IPS-18c (cell line): ENCODE measurements around the gene THRA.
A peak's percentile ranks its signal among the peaks of the same experiment; 100 is the strongest.

ENCODE experiments used
- H3K4me3 ChIP-seq: 2 replicates; pipeline ENCODE4 v1.7.0; 2013; ENCODE audit warnings: low read depth, mild to moderate bottlenecking, low read length, moderate library complexity; ENCODE audit not compliant: insufficient read depth
- H3K9me3 ChIP-seq: one replicate; pipeline ENCODE4 v1.6.1; 2013; ENCODE audit warnings: mild to moderate bottlenecking, low read length, moderate library complexity; ENCODE audit not compliant: control insufficient read depth, insufficient read depth

The THRA gene, protein sequence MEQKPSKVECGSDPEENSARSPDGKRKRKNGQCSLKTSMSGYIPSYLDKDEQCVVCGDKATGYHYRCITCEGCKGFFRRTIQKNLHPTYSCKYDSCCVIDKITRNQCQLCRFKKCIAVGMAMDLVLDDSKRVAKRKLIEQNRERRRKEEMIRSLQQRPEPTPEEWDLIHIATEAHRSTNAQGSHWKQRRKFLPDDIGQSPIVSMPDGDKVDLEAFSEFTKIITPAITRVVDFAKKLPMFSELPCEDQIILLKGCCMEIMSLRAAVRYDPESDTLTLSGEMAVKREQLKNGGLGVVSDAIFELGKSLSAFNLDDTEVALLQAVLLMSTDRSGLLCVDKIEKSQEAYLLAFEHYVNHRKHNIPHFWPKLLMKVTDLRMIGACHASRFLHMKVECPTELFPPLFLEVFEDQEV

DNA sequence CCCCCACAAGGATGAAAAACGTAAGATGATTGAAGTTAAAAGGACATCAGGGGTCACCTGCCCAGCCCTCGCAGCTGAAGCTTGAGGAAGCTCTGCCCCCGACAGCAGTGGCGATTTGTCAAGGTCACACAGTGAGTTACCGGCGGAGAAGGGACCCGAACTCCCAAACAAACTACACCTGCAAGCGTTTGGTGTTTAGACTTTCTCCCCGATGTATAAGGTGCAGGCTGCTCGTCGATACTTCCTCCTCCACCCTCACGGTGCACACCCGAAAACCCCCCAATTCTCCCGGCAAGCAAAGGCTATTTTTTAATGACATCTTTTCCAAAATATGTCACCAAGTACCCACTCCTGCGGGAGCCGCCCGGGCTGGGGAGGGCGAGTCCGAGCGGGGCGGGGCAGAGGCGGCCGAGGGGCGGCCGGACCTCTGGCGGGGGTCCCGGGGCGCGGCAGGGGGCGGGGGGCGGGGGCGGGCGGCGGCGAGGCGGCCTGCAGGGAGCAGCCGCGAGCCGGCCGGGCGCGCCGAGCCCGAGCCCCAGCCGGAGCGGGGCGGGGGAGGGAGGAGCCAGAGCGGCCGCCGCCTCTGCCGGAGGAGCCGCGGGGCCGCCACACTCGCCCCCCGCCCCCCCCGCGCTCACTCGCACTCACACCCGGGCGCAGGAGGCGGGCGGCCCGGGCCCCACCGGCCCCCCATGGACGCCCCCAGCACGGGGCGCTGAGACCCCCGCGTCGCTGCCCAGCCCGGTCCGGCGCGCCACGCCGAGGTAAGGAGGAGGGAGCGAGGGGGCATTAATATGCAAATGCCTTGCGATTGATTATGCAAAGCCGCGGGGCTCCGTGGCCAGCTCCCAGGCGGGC is at the start of gene THRA:
THRA (plus strand) TSS at position 637 of the 858 bp plus-strand sequence. CDS start 11,524 bp downstream, outside the sequence.
- Histone ChIP-seq H3K9me3 (no peaks in the 10 kb centered on the region), H3K4me3 (peak within 1 kb of the TSS; percentile 82)

DNA sequence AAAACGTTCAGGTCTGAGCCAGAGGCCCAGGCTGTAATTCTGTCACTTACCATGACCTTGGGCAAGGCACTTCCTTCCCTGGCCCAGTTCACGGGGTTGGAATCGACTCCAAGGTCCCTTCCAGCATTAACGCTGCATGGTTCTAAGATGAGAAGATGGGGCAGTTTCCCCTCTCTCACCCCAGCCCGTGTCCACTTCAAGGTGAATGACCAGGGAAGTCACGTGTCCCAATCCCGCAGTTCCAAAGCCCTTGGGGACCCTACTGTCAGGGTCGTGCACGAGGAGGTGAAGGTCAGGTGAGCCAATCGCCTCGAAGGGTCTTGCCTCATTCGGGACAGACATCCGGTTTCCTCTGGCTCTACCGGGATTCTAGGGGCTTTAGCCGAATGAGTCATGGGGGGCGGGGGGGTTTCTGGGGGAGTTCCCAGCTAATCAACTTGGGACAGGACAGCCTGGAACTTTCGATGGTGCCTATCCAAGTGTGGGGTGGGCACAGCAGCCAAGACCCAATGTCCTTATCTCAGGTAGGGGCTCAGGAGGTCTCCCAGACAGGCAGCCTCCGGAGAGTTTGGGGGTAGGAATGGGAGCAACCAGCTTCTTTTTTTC is 48.3 kb upstream of the THRA start:
- no peak overlapping the region for H3K4me3 ChIP-seq
- H3K9me3 ChIP-seq: no peaks in the 10 kb centered on the region

DNA sequence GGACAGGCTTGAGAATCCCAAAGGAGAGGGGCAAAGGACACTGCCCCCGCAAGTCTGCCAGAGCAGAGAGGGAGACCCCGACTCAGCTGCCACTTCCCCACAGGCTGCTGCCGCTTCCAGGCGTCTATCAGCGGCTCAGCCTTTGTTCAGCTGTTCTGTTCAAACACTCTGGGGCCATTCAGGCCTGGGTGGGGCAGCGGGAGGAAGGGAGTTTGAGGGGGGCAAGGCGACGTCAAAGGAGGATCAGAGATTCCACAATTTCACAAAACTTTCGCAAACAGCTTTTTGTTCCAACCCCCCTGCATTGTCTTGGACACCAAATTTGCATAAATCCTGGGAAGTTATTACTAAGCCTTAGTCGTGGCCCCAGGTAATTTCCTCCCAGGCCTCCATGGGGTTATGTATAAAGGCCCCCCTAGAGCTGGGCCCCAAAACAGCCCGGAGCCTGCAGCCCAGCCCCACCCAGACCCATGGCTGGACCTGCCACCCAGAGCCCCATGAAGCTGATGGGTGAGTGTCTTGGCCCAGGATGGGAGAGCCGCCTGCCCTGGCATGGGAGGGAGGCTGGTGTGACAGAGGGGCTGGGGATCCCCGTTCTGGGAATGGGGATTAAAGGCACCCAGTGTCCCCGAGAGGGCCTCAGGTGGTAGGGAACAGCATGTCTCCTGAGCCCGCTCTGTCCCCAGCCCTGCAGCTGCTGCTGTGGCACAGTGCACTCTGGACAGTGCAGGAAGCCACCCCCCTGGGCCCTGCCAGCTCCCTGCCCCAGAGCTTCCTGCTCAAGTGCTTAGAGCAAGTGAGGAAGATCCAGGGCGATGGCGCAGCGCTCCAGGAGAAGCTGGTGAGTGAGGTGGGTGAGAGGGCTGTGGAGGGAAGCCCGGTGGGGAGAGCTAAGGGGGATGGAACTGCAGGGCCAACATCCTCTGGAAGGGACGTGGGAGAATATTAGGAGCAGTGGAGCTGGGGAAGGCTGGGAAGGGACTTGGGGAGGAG is 47.5 kb upstream of the THRA start, which contains the start of gene CSF3:
CSF3 (plus strand) TSS at position 436 of the 993 bp plus-strand sequence; CDS start at position 471, 35 bp downstream.
- Histone ChIP-seq H3K4me3 (no peak within 1 kb of the TSS), H3K9me3 (no peaks in the 10 kb centered on the region)

DNA sequence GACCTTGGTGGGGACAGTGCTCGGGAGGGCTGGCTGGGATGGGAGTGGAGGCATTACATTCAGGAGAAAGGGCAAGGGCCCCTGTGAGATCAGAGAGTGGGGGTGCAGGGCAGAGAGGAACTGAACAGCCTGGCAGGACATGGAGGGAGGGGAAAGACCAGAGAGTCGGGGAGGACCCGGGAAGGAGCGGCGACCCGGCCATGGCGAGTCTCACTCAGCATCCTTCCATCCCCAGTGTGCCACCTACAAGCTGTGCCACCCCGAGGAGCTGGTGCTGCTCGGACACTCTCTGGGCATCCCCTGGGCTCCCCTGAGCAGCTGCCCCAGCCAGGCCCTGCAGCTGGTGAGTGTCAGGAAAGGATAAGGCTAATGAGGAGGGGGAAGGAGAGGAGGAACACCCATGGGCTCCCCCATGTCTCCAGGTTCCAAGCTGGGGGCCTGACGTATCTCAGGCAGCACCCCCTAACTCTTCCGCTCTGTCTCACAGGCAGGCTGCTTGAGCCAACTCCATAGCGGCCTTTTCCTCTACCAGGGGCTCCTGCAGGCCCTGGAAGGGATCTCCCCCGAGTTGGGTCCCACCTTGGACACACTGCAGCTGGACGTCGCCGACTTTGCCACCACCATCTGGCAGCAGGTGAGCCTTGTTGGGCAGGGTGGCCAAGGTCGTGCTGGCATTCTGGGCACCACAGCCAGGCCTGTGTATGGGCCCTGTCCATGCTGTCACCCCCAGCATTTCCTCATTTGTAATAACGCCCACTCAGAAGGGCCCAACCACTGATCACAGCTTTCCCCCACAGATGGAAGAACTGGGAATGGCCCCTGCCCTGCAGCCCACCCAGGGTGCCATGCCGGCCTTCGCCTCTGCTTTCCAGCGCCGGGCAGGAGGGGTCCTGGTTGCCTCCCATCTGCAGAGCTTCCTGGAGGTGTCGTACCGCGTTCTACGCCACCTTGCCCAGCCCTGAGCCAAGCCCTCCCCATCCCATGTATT is 46.5 kb upstream of the THRA start:
- Histone ChIP-seq H3K4me3 (no peak overlapping the region), H3K9me3 (no peaks in the 10 kb centered on the region)

DNA sequence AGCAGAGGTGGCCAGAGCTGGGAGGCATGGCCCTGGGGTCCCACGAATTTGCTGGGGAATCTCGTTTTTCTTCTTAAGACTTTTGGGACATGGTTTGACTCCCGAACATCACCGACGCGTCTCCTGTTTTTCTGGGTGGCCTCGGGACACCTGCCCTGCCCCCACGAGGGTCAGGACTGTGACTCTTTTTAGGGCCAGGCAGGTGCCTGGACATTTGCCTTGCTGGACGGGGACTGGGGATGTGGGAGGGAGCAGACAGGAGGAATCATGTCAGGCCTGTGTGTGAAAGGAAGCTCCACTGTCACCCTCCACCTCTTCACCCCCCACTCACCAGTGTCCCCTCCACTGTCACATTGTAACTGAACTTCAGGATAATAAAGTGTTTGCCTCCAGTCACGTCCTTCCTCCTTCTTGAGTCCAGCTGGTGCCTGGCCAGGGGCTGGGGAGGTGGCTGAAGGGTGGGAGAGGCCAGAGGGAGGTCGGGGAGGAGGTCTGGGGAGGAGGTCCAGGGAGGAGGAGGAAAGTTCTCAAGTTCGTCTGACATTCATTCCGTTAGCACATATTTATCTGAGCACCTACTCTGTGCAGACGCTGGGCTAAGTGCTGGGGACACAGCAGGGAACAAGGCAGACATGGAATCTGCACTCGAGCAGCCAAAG is 45.2 kb upstream of the THRA start:
- H3K4me3 ChIP-seq: no peak overlapping the region

DNA sequence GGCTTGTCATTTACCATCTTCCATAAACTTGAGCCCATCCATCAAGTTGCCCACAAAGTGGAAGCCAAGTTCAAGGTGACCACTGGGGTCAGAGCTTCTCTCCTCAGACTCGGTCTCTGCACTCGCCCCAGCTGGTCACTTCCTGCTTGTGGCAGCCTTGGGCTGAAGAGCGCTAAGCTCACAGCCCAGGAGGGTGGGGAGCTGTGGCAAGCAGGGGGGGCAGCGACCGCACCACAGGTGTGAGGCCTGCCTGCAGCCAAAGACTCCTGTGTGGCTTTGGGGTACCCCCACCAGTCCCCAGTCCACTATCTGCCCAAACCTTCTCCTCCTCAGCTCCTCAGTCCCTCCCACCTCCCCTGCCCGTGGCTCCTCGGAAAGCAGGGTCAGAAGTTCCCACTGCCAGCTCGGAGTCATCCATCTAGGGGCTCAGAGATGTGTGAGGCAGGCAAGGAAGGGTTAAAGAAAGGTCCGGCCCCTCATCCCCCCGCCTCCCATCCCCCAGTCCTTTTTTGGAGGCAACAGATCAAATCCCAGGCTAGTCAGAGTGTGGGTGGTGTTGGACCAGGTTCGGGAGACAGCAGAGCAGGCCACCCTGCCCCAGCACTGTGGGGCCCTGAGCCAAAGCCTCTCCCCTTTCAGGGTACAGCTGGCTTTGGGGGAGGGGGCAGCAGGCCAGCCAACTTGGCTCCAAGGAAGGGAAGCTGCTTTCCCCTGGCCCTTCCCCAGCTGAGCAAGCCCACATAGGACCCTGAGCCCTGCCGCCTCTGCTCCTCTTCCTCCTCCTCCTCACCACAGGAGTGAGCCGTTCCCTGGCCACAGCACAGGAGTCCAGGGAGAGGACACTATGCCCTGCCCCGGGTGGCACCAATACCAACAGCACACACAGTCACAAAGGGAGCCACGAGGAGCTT is 44.3 kb upstream of the THRA start:
- Histone ChIP-seq H3K4me3 (peak overlapping the region; percentile 15; the same call in 1 of the 2 replicates), H3K9me3 (no peaks in the 10 kb centered on the region)

More for the DNA sequence above, 45.2 kb upstream of the THRA start:
- H3K9me3 ChIP-seq: no peaks in the 10 kb centered on the region

DNA sequence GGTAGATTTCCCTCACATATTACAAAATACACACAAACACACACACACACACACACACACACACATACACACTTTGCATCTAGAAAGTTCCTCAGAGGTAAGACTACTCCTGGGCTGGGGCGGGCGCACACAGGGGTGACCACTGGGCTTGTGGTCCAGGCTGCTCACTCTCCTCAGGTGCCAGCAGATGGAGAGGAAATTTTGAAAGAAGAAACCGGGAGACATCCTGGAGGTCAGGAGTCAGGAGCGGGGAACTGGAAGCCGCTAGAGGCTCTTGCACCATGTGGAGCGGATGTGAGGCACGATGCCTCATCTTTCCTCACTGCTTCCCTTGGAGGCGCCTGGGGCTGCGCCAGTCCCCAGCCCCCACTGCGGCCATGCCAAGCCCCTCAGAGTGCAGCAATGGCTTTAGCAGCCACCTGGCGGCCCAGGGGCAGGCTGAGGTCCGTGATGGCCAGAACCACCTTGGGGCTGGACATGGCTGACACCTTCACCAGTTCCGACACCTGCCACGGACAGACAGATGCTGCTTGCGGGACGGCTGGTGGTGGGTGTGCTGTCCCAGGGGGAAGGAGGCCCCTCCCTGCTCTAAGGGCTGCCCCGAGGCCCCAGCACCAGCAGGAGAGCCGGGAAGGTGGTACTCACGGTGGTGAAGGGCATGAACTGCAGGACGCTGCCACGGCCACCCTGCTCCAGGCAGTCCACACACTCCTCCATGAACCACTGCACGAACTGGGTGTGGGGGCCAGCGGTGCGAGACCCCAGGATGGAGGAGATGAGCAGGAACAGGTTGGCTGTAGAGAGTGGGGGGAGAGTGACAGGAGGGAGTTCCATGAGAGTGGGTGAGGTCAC is 43.4 kb upstream of the THRA start:
- no peak overlapping the region for H3K4me3 ChIP-seq

DNA sequence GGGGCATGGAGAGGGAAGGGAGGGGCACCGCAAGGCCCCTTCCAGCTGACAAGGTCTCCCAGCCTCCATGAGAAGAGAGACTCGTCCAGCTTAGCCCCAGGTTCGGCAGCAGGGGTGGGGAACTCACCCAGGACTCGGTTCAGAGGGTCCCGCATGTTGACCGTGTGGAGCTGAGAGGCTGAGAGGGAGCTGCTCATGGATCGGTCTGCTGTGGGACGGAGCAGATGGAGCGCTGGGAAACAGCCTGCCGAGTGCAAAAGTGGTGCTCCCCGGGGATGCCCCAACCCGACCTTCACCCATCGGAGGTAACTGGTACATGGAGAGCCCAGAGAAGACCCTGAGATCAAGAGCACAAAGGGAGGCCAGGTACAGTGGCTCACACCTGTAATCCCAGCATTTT is 42.6 kb upstream of the THRA start:
- no peak overlapping the region for H3K4me3 ChIP-seq
- H3K9me3 ChIP-seq: no peaks in the 10 kb centered on the region

More for the DNA sequence above, 43.4 kb upstream of the THRA start:
- H3K9me3 ChIP-seq: no peaks in the 10 kb centered on the region

DNA sequence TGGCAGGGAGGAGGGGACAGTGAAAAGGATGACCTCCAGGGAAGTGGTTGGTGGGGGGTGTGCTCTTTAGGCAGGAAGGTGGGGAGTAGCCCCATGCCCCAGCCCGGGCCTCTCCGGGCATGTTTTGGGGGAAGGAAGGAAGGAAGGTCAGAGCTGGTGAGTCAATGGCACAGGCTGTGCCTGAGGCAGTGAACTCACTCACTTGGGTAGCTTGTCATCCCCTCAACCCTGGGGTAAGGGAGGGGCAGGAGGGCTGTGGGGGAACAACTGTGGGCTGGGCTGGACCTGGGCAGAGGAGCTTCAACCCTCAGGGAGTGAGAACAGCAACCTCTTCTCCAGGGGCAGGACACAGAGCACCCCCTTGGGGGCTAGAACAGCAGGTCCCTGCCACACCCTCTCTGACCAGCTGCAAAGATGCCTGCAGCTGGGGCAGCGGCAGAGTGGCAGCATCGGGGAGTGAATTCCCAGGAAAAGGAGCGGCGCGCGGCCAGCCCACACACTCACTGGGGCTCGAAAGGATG is 41.3 kb upstream of the THRA start:
- Histone ChIP-seq H3K9me3 (no peaks in the 10 kb centered on the region), H3K4me3 (no peak overlapping the region)

DNA sequence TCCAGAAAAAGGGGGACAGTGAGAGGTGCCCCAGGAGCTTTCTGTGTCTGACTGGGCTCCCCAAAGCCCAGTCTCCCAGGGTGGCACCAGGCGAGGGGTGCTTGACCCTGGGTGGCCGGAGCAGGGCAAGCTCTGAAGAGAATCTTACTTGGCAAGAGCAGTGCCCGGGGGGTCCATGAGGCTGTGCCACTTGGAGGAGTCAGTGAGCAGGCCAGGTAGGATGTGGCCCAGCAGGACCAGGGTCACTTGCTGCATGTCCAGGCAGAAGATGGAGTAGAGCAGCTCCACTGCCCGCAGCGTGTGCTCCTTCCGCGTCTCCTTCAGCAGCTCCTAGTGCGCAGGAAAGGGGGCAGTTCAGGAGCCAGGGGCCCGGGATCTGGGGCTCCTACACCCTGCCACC is 40.3 kb upstream of the THRA start:
- Histone ChIP-seq H3K9me3 (no peaks in the 10 kb centered on the region), H3K4me3 (no peak overlapping the region)

DNA sequence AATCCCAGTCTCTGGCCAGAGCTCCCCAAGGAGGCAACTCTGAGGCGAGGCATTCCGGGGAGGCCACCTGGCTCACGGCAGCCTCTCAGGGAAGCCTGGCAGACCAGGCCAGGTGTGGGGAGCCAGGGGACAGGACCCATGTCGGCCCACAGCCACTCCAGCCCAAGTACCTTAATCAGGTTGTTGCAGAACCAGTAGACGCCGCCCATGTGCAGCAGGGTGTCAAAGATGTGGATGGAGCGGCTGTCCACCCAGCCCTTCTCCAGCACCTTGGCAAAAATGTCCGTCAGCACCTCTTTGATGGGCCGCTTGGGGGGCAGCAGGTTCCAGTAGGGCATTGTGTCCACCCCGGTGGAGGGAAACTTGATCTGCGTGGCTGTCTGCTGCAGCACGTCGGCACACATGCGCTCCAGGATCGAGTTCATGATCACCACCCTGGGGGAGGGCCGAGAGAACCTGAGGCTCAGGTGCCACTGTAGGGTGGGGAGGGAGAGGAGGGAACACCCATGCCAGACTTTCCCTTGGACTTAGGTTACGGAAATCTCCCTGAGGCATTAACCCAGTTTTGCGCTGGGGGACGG is 39.7 kb upstream of the THRA start:
- no peak overlapping the region for H3K4me3 ChIP-seq
- no peaks in the 10 kb centered on the region for H3K9me3 ChIP-seq

DNA sequence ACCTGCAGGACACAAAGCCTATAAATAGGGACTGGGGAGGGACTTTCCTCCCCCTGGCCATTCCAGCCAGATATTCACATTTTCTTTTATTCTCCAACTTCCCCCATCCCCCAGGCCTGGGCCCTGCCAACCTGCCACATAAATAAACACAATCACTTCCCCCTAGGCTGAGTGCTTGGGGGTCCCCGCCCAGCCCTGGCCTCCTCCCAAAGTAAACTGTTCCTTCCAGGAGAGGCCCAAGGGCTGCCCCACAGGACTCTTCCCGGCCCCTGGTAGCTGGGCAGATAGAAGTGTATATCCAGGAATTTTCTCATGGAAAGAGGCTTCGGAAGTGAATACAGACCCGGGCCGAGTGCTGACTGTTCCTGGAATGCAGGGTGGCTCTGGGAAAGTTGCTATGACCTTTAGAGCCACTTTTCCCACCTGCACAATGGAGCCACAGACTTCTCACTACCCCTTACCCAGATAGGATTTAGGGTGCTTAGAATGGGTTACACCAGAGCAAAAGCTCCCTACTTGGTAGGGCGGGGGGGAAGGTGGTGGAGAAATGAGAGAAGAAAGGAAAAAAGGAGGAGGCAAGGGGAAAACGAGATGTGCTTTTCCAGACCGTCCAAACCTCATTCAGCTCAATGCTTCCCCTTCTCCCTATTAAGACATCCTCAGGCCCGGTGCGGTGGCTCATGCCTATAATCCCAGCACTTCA is 39.0 kb upstream of the THRA start:
- Histone ChIP-seq H3K9me3 (no peaks in the 10 kb centered on the region), H3K4me3 (no peak overlapping the region)
